OCI-LY3 (cell line): Measurements from ENCODE around the gene PMIS2.

Experiments
- EZH2phosphoT487 ChIP-seq: fragments of 200-600 bp; shearing (Covaris generic); IDR thresholded peaks from 2 replicates; pipeline ENCODE4 v1.6.1; 2018; ENCODE audit warnings: antibody characterized with exemption, mixed run types, low read depth
- TF ChIP-seq, protein P1 (sequence below): fragments of 200-600, 300-600 bp; sonication (generic); IDR thresholded peaks from 2 replicates; pipeline ENCODE4 v1.5.1; 2014; ENCODE audit warnings: antibody characterized with exemption, low read length, low read depth

DNA sequence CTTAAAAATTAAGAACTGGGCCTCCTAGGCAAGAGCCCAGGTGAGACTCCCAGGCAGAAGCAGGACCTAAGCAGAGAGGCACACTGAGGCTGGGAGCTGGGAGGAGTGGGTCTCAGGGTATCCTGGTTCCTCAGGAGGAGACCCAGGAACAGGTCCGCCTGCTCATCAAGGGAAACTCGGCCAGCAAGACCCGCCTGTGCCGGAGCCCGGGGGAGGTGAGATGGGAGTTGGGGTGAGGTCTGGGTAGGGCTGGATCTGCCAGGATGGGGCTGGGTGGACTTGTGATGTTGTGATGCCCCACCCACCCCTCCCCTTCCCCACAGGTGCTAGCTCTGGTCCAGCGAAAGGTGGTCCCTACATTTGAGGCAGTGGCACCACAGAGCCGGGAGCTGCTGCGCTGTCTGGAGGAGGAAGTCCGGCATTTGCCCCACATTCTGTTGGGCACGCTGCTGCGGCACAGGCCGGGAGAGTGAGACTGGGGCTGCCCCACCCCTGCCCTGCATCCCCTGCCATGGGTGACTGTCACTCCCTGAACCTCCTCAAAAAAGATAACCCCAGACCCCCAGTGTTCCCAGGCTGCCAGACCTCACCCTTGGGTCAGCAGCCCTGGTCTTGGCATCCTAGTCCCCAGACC lies 33.4 kb downstream of the PMIS2 start:
- TF ChIP-seq, protein P1, sequence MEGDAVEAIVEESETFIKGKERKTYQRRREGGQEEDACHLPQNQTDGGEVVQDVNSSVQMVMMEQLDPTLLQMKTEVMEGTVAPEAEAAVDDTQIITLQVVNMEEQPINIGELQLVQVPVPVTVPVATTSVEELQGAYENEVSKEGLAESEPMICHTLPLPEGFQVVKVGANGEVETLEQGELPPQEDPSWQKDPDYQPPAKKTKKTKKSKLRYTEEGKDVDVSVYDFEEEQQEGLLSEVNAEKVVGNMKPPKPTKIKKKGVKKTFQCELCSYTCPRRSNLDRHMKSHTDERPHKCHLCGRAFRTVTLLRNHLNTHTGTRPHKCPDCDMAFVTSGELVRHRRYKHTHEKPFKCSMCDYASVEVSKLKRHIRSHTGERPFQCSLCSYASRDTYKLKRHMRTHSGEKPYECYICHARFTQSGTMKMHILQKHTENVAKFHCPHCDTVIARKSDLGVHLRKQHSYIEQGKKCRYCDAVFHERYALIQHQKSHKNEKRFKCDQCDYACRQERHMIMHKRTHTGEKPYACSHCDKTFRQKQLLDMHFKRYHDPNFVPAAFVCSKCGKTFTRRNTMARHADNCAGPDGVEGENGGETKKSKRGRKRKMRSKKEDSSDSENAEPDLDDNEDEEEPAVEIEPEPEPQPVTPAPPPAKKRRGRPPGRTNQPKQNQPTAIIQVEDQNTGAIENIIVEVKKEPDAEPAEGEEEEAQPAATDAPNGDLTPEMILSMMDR: no peak
- no peak for TF ChIP-seq EZH2phosphoT487
